Uterus (tissue), 4 donors: ENCODE measurements around the gene PDYN. TPM values are rescaled to one million over a fixed set of nuclear protein-coding genes. Genes with fewer than 3 reads are reported as not detected.
A peak's percentile ranks its signal among the peaks of the same experiment; 100 is the strongest.

Experiments used
- DNase-seq, 2 donors: peaks; one replicate each; pipeline ENCODE4 v3.0.0-alpha.2; 2019 to 2020
- H3K27ac ChIP-seq, 2 donors: fragments of 200-600 bp; sonication (generic); 1 replicate in 1 of 2; 2 replicates in 1 of 2; pipeline ENCODE4 v1.5.1; 2016 to 2018
- H3K27me3 ChIP-seq, 2 donors: fragments of 200-600 bp; sonication (generic); one replicate each; pipeline ENCODE4 v1.5.1; 2018 to 2019; ENCODE audit warnings: control low read depth in 1 of 2
- H3K36me3 ChIP-seq, 2 donors: fragments of 200-600 bp; sonication (generic); one replicate each; pipeline ENCODE4 v1.5.1; 2019; ENCODE audit warnings: control low read depth in 1 of 2
- H3K4me1 ChIP-seq, 2 donors: fragments of 200-600 bp; sonication (generic); one replicate each; pipeline ENCODE4 v1.5.1; 2018 to 2019; ENCODE audit warnings: control low read depth in 1 of 2
- H3K4me3 ChIP-seq, 2 donors: fragments of 200-600 bp; sonication (generic); 1 replicate in 1 of 2; 2 replicates in 1 of 2; pipeline ENCODE4 v1.5.1; 2018 to 2019; ENCODE audit warnings: mild to moderate bottlenecking in 1 of 2
- H3K9me3 ChIP-seq, 2 donors: fragments of 200-600 bp; sonication (generic); one replicate each; pipeline ENCODE4 v1.5.1; 2019; ENCODE audit warnings: control low read depth in 1 of 2
- CTCF ChIP-seq, 4 experiments: fragments of 200-600 bp in 2 of 4; fragments of 450-650 bp in 2 of 4; sonication (generic) in 2 of 4; IDR thresholded peaks; one replicate each; pipeline ENCODE4 v1.5.1; 2016 to 2019; ENCODE audit warnings: antibody characterized with exemption in 4 of 4, mild to moderate bottlenecking in 2 of 4, moderate library complexity in 1 of 4
- POLR2A ChIP-seq, 2 donors: fragments of 450-650 bp; IDR thresholded peaks; one replicate each; pipeline ENCODE4 v1.6.1; 2016; ENCODE audit warnings: antibody characterized with exemption in 2 of 2, mild to moderate bottlenecking in 1 of 2, moderate library complexity in 1 of 2
- intact Hi-C: fragments of 100-400 bp; cut with DNase I; formaldehyde crosslinking; loops from one replicate; pipeline ENCODE4 v1.15.1; 2023; ENCODE audit warnings: low total_unique reads
- total RNA-seq, 4 donors: library from RNA; depleted of rRNA in 3 of 4; stranded (reverse); fragments of >200 nt in 3 of 4; gene quantifications; one replicate each; pipeline versions ENCODE4 v1.1.0 to v1.2.4, GENCODE V29; 2014 to 2023
- donor health status: DM: yes; HTN: yes; CAD: no.

The PDYN gene
- total RNA-seq, 4 donors from 2014 or later, result not detected

- H3K36me3 ChIP-seq, result no peaks in the 10 kb centered on the region
- no peak overlapping the region for H3K4me3 ChIP-seq
- no peaks in the 10 kb centered on the region for H3K27me3 ChIP-seq
- peak in 1 of 2 donors; percentile 38 for DNase-seq
- H3K4me1 ChIP-seq, result peaks cover 0 to 4% of the 10 kb centered on the region in 2 donors
- H3K27ac ChIP-seq, result peak overlapping the region in 1 of 2 donors; percentile 7
- no peaks in the 10 kb centered on the region for H3K9me3 ChIP-seq
- TF ChIP-seq CTCF (IDR thresholded peaks at IDR 0.05) (no peak), POLR2A (IDR thresholded peaks at IDR 0.05) (no peak)
- intact Hi-C loops, result no loop called here
Measured at GRCh38 chr20:1934156-1934555, 59.7 kb downstream of the PDYN start.

GRCh38 chr20:1933465-1933870 is 60.4 kb downstream of the PDYN start:
- DNase-seq, result peak; percentile 55 to 70
- no peak overlapping the region for H3K4me3 ChIP-seq
- TF ChIP-seq POLR2A (IDR thresholded peaks at IDR 0.05) (no peak), CTCF (IDR thresholded peaks at IDR 0.05) (no peak)
- no peaks in the 10 kb centered on the region for H3K27me3 ChIP-seq
- H3K4me1 ChIP-seq, result peaks cover 0 to 4% of the 10 kb centered on the region in 2 donors
- intact Hi-C loops, result no loop called here
- H3K9me3 ChIP-seq, result no peaks in the 10 kb centered on the region
- H3K27ac ChIP-seq, result peak overlapping the region in 1 of 2 donors; percentile 18
- no peaks in the 10 kb centered on the region for H3K36me3 ChIP-seq

- Histone ChIP-seq H3K27ac (no peak overlapping the region), H3K9me3 (no peaks in the 10 kb centered on the region), H3K27me3 (no peaks in the 10 kb centered on the region), H3K4me1 (peaks cover 0 to 4% of the 10 kb centered on the region in 2 donors), H3K36me3 (no peaks in the 10 kb centered on the region), H3K4me3 (no peak overlapping the region)
- TF ChIP-seq POLR2A (IDR thresholded peaks at IDR 0.05) (no peak), CTCF (IDR thresholded peaks at IDR 0.05) (no peak)
- no peak for DNase-seq
- intact Hi-C loops, result no loop called here
Measured at GRCh38 chr20:1932971-1933370, 60.9 kb downstream of the PDYN start.

- no peaks in the 10 kb centered on the region for H3K27me3 ChIP-seq
- H3K4me3 ChIP-seq, result no peak overlapping the region
- no peak for DNase-seq
- intact Hi-C loops, result no loop called here
- peaks cover 0 to 4% of the 10 kb centered on the region in 2 donors for H3K4me1 ChIP-seq
- no peak for TF ChIP-seq CTCF (IDR thresholded peaks at IDR 0.05)
- no peak for TF ChIP-seq POLR2A (IDR thresholded peaks at IDR 0.05)
- no peaks in the 10 kb centered on the region for H3K36me3 ChIP-seq
- H3K9me3 ChIP-seq, result no peaks in the 10 kb centered on the region
- no peak overlapping the region for H3K27ac ChIP-seq
Measured at GRCh38 chr20:1931830-1932229, 62.0 kb downstream of the PDYN start.

GRCh38 chr20:1930165-1930564 is 63.7 kb downstream of the PDYN start:
- TF ChIP-seq POLR2A (IDR thresholded peaks at IDR 0.05) (no peak), CTCF (IDR thresholded peaks at IDR 0.05) (no peak)
- no peak overlapping the region for H3K27ac ChIP-seq
- DNase-seq, result no peak
- H3K4me3 ChIP-seq, result no peak overlapping the region
- H3K4me1 ChIP-seq, result peaks cover 0 to 4% of the 10 kb centered on the region in 2 donors
- intact Hi-C loops, result no loop called here
- H3K9me3 ChIP-seq, result no peaks in the 10 kb centered on the region
- no peaks in the 10 kb centered on the region for H3K36me3 ChIP-seq
- no peaks in the 10 kb centered on the region for H3K27me3 ChIP-seq
